ENCODE measurements around the gene SPTBN1.

The SPTBN1 gene

GRCh38 chr2:54417577-54417976 lies 38.5 kb upstream of the SPTBN1 start:
- H3K36me3 ChIP-seq (ENCODE audit: insufficient read depth, insufficient read length, low read length), result no peaks in the 10 kb centered on the region
- H3K4me3 ChIP-seq (ENCODE audit: insufficient read length, low read depth), result no peak overlapping the region
- no peak for DNase-seq (ENCODE audit: low read depth, low spot score)
- no peak for TF ChIP-seq ZNF274 (IDR thresholded peaks at IDR 0.05; ENCODE audit: low read depth, low read length)
- TF ChIP-seq YY1 (IDR thresholded peaks at IDR 0.05; ENCODE audit: insufficient read depth, insufficient read length), result no peak
- no peak for TF ChIP-seq SUZ12 (IDR thresholded peaks at IDR 0.05; ENCODE audit: extremely low read depth, insufficient read depth, insufficient read length)
- no peaks in the 10 kb centered on the region for H3K4me1 ChIP-seq (ENCODE audit: insufficient read depth, insufficient read length)
- H3K27me3 ChIP-seq (ENCODE audit: insufficient read depth, insufficient read length), result no peaks in the 10 kb centered on the region
- peaks cover 6% of the 10 kb centered on the region; the same call in 1 of the 2 replicates for H3K9me3 ChIP-seq (ENCODE audit: insufficient read depth, low read length)
- no peak overlapping the region for H3K9ac ChIP-seq (ENCODE audit: insufficient read length, low read depth)

- Histone ChIP-seq H3K9ac (ENCODE audit: insufficient read length, low read depth) (no peak overlapping the region), H3K9me3 (ENCODE audit: insufficient read depth, low read length) (peaks cover 13% of the 10 kb centered on the region; the same call in 1 of the 2 replicates), H3K4me3 (ENCODE audit: insufficient read length, low read depth) (no peak overlapping the region), H3K4me1 (ENCODE audit: insufficient read depth, insufficient read length) (no peaks in the 10 kb centered on the region), H3K27me3 (ENCODE audit: insufficient read depth, insufficient read length) (no peaks in the 10 kb centered on the region), H3K36me3 (ENCODE audit: insufficient read depth, insufficient read length, low read length) (no peaks in the 10 kb centered on the region)
- no peak for TF ChIP-seq SUZ12 (IDR thresholded peaks at IDR 0.05; ENCODE audit: extremely low read depth, insufficient read depth, insufficient read length)
- TF ChIP-seq YY1 (IDR thresholded peaks at IDR 0.05; ENCODE audit: insufficient read depth, insufficient read length), result no peak
- TF ChIP-seq ZNF274 (IDR thresholded peaks at IDR 0.05; ENCODE audit: low read depth, low read length), result no peak
- DNase-seq (ENCODE audit: low read depth, low spot score), result no peak
Observed at GRCh38 chr2:54419388-54419787, 36.7 kb upstream of the SPTBN1 start.

- Histone ChIP-seq H3K9ac (ENCODE audit: insufficient read length, low read depth) (no peak overlapping the region), H3K9me3 (ENCODE audit: insufficient read depth, low read length) (peaks cover 13% of the 10 kb centered on the region; the same call in 1 of the 2 replicates), H3K36me3 (ENCODE audit: insufficient read depth, insufficient read length, low read length) (no peaks in the 10 kb centered on the region), H3K4me1 (ENCODE audit: insufficient read depth, insufficient read length) (no peaks in the 10 kb centered on the region), H3K27me3 (ENCODE audit: insufficient read depth, insufficient read length) (no peaks in the 10 kb centered on the region), H3K4me3 (ENCODE audit: insufficient read length, low read depth) (no peak overlapping the region)
- DNase-seq (ENCODE audit: low read depth, low spot score), result no peak
- no peak for TF ChIP-seq SUZ12 (IDR thresholded peaks at IDR 0.05; ENCODE audit: extremely low read depth, insufficient read depth, insufficient read length)
- TF ChIP-seq YY1 (IDR thresholded peaks at IDR 0.05; ENCODE audit: insufficient read depth, insufficient read length), result no peak
- no peak for TF ChIP-seq ZNF274 (IDR thresholded peaks at IDR 0.05; ENCODE audit: low read depth, low read length)
Observed at GRCh38 chr2:54419855-54420523, 36.1 kb upstream of the SPTBN1 start.

- TF ChIP-seq YY1 (IDR thresholded peaks at IDR 0.05; ENCODE audit: insufficient read depth, insufficient read length) (no peak), ZNF274 (IDR thresholded peaks at IDR 0.05; ENCODE audit: low read depth, low read length) (no peak), SUZ12 (IDR thresholded peaks at IDR 0.05; ENCODE audit: extremely low read depth, insufficient read depth, insufficient read length) (no peak)
- H3K9me3 ChIP-seq (ENCODE audit: insufficient read depth, low read length), result peaks cover 13% of the 10 kb centered on the region; the same call in 1 of the 2 replicates
- H3K36me3 ChIP-seq (ENCODE audit: insufficient read depth, insufficient read length, low read length), result no peaks in the 10 kb centered on the region
- no peaks in the 10 kb centered on the region for H3K4me1 ChIP-seq (ENCODE audit: insufficient read depth, insufficient read length)
- no peak for DNase-seq (ENCODE audit: low read depth, low spot score)
- H3K9ac ChIP-seq (ENCODE audit: insufficient read length, low read depth), result no peak overlapping the region
- H3K4me3 ChIP-seq (ENCODE audit: insufficient read length, low read depth), result no peak overlapping the region
- H3K27me3 ChIP-seq (ENCODE audit: insufficient read depth, insufficient read length), result no peaks in the 10 kb centered on the region
Observed at GRCh38 chr2:54420524-54421172, 35.5 kb upstream of the SPTBN1 start.

GRCh38 chr2:54422072-54422581 lies 34.0 kb upstream of the SPTBN1 start:
- H3K4me3 ChIP-seq (ENCODE audit: insufficient read length, low read depth), result no peak overlapping the region
- no peak for TF ChIP-seq YY1 (IDR thresholded peaks at IDR 0.05; ENCODE audit: insufficient read depth, insufficient read length)
- no peak for TF ChIP-seq ZNF274 (IDR thresholded peaks at IDR 0.05; ENCODE audit: low read depth, low read length)
- no peak for TF ChIP-seq SUZ12 (IDR thresholded peaks at IDR 0.05; ENCODE audit: extremely low read depth, insufficient read depth, insufficient read length)
- H3K9ac ChIP-seq (ENCODE audit: insufficient read length, low read depth), result no peak overlapping the region
- peaks cover 13% of the 10 kb centered on the region; the same call in 1 of the 2 replicates for H3K9me3 ChIP-seq (ENCODE audit: insufficient read depth, low read length)
- no peaks in the 10 kb centered on the region for H3K36me3 ChIP-seq (ENCODE audit: insufficient read depth, insufficient read length, low read length)
- DNase-seq (ENCODE audit: low read depth, low spot score), result no peak
- H3K4me1 ChIP-seq (ENCODE audit: insufficient read depth, insufficient read length), result no peaks in the 10 kb centered on the region
- H3K27me3 ChIP-seq (ENCODE audit: insufficient read depth, insufficient read length), result no peaks in the 10 kb centered on the region

GRCh38 chr2:54423213-54423612 lies 32.9 kb upstream of the SPTBN1 start:
- TF ChIP-seq YY1 (IDR thresholded peaks at IDR 0.05; ENCODE audit: insufficient read depth, insufficient read length) (no peak), ZNF274 (IDR thresholded peaks at IDR 0.05; ENCODE audit: low read depth, low read length) (no peak), SUZ12 (IDR thresholded peaks at IDR 0.05; ENCODE audit: extremely low read depth, insufficient read depth, insufficient read length) (no peak)
- Histone ChIP-seq H3K27me3 (ENCODE audit: insufficient read depth, insufficient read length) (no peaks in the 10 kb centered on the region), H3K4me3 (ENCODE audit: insufficient read length, low read depth) (no peak overlapping the region), H3K36me3 (ENCODE audit: insufficient read depth, insufficient read length, low read length) (no peaks in the 10 kb centered on the region), H3K9ac (ENCODE audit: insufficient read length, low read depth) (no peak overlapping the region), H3K4me1 (ENCODE audit: insufficient read depth, insufficient read length) (no peaks in the 10 kb centered on the region), H3K9me3 (ENCODE audit: insufficient read depth, low read length) (peaks cover 13% of the 10 kb centered on the region; the same call in 1 of the 2 replicates)
- no peak for DNase-seq (ENCODE audit: low read depth, low spot score)

- Histone ChIP-seq H3K27me3 (ENCODE audit: insufficient read depth, insufficient read length) (no peaks in the 10 kb centered on the region), H3K4me3 (ENCODE audit: insufficient read length, low read depth) (no peak overlapping the region), H3K4me1 (ENCODE audit: insufficient read depth, insufficient read length) (no peaks in the 10 kb centered on the region), H3K9me3 (ENCODE audit: insufficient read depth, low read length) (peaks cover 13% of the 10 kb centered on the region; the same call in 1 of the 2 replicates), H3K36me3 (ENCODE audit: insufficient read depth, insufficient read length, low read length) (no peaks in the 10 kb centered on the region), H3K9ac (ENCODE audit: insufficient read length, low read depth) (no peak overlapping the region)
- no peak for DNase-seq (ENCODE audit: low read depth, low spot score)
- no peak for TF ChIP-seq SUZ12 (IDR thresholded peaks at IDR 0.05; ENCODE audit: extremely low read depth, insufficient read depth, insufficient read length)
- TF ChIP-seq YY1 (IDR thresholded peaks at IDR 0.05; ENCODE audit: insufficient read depth, insufficient read length), result no peak
- TF ChIP-seq ZNF274 (IDR thresholded peaks at IDR 0.05; ENCODE audit: low read depth, low read length), result no peak
Observed at GRCh38 chr2:54424555-54425163, 31.5 kb upstream of the SPTBN1 start.
